Astrocyte (in vitro differentiated cells and primary cell): ENCODE measurements around the gene TRMT10A. TPM values are rescaled to one million over a fixed set of nuclear protein-coding genes. Genes with fewer than 3 reads are reported as not detected.

Experiments used
- DNase-seq: peaks from one replicate; pipeline ENCODE4 v3.0.0-alpha.2; 2010; ENCODE audit warnings: low read depth
- FAIRE-seq: peaks from 2 replicates; lab custom pipeline; 2011; peaks lifted over from hg19 to GRCh38; lab: Jason Lieb, UNC
- H2AFZ ChIP-seq: 2 replicates; pipeline ENCODE4 v1.6.0; 2012; ENCODE audit warnings: low read depth, low read length, inconsistent platforms
- H3K27ac ChIP-seq: 2 replicates; pipeline ENCODE4 v1.5.1; 2011; ENCODE audit warnings: low read depth, low read length, inconsistent platforms
- H3K27me3 ChIP-seq: 2 replicates; pipeline ENCODE4 v1.6.0; 2011; ENCODE audit warnings: low read length, inconsistent platforms; ENCODE audit not compliant: insufficient read depth
- H3K36me3 ChIP-seq: 2 replicates; pipeline ENCODE4 v1.5.1; 2011; ENCODE audit warnings: low read length, inconsistent platforms; ENCODE audit not compliant: insufficient read depth
- H3K4me1 ChIP-seq: 2 replicates; pipeline ENCODE4 v1.5.1; 2011; ENCODE audit warnings: low read length, inconsistent platforms; ENCODE audit not compliant: insufficient read depth
- H3K4me2 ChIP-seq: 2 replicates; pipeline ENCODE4 v1.6.0; 2012; ENCODE audit warnings: low read length, inconsistent platforms
- H3K4me3 ChIP-seq: 2 replicates; pipeline ENCODE4 v1.5.1; 2011; ENCODE audit warnings: low read depth, mild to moderate bottlenecking, low read length, inconsistent platforms; ENCODE audit not compliant: insufficient read depth
- H3K79me2 ChIP-seq: 2 replicates; pipeline ENCODE4 v1.6.0; 2012; ENCODE audit warnings: mild to moderate bottlenecking, low read length, inconsistent platforms; ENCODE audit not compliant: insufficient read depth
- H3K9ac ChIP-seq: 2 replicates; pipeline ENCODE4 v1.6.0; 2012; ENCODE audit warnings: mild to moderate bottlenecking, low read length, inconsistent platforms
- H3K9me3 ChIP-seq: 2 replicates; pipeline ENCODE4 v1.5.1; 2012; ENCODE audit warnings: low read depth, mild to moderate bottlenecking, low read length, inconsistent platforms; ENCODE audit not compliant: insufficient read depth
- H4K20me1 ChIP-seq: 2 replicates; pipeline ENCODE4 v1.6.0; 2012; ENCODE audit warnings: low read length, inconsistent platforms; ENCODE audit not compliant: insufficient read depth
- H3K27ac Mint-ChIP-seq: one replicate; pipeline ENCODE4 v1.8.0; 2021; ENCODE audit warnings: mild to moderate bottlenecking, mixed read lengths; ENCODE audit not compliant: unreplicated experiment
- H3K27me3 Mint-ChIP-seq: one replicate; pipeline ENCODE4 v1.8.0; 2021; ENCODE audit warnings: low read depth, mixed read lengths; ENCODE audit not compliant: unreplicated experiment
- H3K36me3 Mint-ChIP-seq: one replicate; pipeline ENCODE4 v1.8.0; 2021; ENCODE audit warnings: low read depth, mixed read lengths; ENCODE audit not compliant: unreplicated experiment
- H3K4me1 Mint-ChIP-seq: one replicate; pipeline ENCODE4 v1.8.0; 2021; ENCODE audit warnings: low read depth, mixed read lengths; ENCODE audit not compliant: unreplicated experiment
- H3K4me3 Mint-ChIP-seq: one replicate; pipeline ENCODE4 v1.8.0; 2021; ENCODE audit warnings: mild to moderate bottlenecking, moderate library complexity, mixed read lengths; ENCODE audit not compliant: unreplicated experiment
- H3K9me3 Mint-ChIP-seq: one replicate; pipeline ENCODE4 v1.8.0; 2021; ENCODE audit warnings: mild to moderate bottlenecking, mixed read lengths; ENCODE audit not compliant: unreplicated experiment
- EZH2 ChIP-seq: IDR thresholded peaks from 2 replicates; pipeline ENCODE4 v1.6.1; 2012; ENCODE audit warnings: mild to moderate bottlenecking, low read length, inconsistent platforms; ENCODE audit not compliant: insufficient read depth
- total RNA-seq: library from RNA; stranded (reverse); gene quantifications from 2 replicates; pipeline ENCODE4 v1.2.1, GENCODE V29; 2021
- TF ChIP-seq, protein P1 (sequence below): IDR thresholded peaks from 2 replicates; pipeline ENCODE4 v1.5.1; 2011; ENCODE audit warnings: low read depth, mild to moderate bottlenecking, inconsistent platforms, low read length, moderate library complexity; ENCODE audit not compliant: insufficient read depth

The TRMT10A gene
- total RNA-seq, 1 donor from 2014 or later = 11.8 TPM

DNA sequence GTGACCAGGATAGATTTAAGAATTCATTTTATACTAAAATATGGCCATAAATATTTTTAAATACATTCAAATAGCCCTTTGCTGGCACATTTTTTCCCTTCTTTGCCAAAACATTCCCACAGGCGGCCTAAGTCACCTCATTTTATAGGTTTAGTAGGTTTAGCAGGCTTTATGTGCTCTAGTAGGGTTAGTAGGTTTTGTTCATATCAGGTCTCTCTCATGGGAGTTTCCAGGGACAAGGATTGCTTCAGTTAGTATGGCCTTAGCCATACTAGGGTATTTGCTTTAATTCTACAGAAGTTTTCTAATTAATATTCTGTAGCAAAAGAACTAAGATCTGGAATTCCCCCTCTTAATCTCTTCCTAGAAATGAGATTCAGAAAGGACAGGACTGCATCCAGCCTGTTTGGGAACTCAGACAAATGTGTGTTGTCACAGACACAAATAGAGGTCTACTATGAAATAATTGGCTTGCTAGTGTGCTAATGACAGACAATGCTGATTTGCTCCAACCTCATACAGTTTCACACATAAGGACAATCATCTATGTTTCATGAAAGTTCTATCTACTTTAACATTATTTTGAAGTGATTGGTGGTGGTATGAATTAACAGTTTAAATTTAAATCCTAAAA, 10.0 kb upstream of the TRMT10A start:
- Histone ChIP-seq H3K4me3 (no peak overlapping the region), H3K36me3 (no peaks in the 10 kb centered on the region), H4K20me1 (no peaks in the 10 kb centered on the region), H3K79me2 (no peaks in the 10 kb centered on the region), H3K9me3 (no peaks in the 10 kb centered on the region), H3K4me2 (no peak overlapping the region), H3K27me3 (peaks cover 2% of the 10 kb centered on the region), H2AFZ (no peak overlapping the region), H3K9ac (no peak overlapping the region), H3K27ac (no peak overlapping the region), H3K4me1 (no peaks in the 10 kb centered on the region)
- no peak for FAIRE-seq
- H3K27me3 Mint-ChIP-seq = no peaks in the 10 kb centered on the region
- no peak for DNase-seq
- H3K4me3 Mint-ChIP-seq = no peak overlapping the region
- TF ChIP-seq EZH2 = no peak
- TF ChIP-seq, protein P1, sequence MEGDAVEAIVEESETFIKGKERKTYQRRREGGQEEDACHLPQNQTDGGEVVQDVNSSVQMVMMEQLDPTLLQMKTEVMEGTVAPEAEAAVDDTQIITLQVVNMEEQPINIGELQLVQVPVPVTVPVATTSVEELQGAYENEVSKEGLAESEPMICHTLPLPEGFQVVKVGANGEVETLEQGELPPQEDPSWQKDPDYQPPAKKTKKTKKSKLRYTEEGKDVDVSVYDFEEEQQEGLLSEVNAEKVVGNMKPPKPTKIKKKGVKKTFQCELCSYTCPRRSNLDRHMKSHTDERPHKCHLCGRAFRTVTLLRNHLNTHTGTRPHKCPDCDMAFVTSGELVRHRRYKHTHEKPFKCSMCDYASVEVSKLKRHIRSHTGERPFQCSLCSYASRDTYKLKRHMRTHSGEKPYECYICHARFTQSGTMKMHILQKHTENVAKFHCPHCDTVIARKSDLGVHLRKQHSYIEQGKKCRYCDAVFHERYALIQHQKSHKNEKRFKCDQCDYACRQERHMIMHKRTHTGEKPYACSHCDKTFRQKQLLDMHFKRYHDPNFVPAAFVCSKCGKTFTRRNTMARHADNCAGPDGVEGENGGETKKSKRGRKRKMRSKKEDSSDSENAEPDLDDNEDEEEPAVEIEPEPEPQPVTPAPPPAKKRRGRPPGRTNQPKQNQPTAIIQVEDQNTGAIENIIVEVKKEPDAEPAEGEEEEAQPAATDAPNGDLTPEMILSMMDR = no peak
- no peaks in the 10 kb centered on the region for H3K36me3 Mint-ChIP-seq
- H3K9me3 Mint-ChIP-seq = no peaks in the 10 kb centered on the region
- H3K4me1 Mint-ChIP-seq = no peaks in the 10 kb centered on the region
- no peak overlapping the region for H3K27ac Mint-ChIP-seq

DNA sequence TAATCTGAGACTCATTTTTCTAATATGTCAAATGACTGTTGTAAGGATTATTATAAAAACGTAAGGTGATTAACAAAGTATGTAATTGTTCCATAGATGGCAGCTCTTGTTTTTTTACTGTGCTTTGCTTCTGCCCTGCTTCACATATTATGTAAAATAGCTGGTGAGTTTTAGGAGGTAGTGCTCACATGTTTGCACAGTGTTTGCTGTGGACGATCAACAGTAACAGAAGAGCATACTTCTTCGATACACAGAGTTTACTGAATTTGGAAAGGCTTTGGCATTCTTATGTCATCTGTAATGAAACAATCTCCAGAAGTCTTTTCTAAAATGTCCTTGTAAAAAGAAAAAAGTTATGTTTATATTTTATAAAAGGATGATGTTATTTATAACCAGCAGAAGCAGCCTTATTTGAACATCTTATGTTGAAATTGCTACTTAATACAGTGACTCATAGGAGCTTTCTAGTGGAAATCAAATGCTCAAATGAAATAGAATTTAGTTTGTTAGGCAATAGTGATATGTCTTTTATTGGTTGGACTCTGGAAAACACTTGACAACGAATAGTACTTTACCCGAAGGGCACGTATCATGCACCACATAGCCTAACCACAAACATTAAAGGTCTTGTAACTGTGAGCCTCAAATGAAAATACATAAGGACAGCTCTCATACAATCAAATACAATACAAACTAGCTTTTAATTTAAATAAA, 8.8 kb upstream of the TRMT10A start:
- H3K4me1 Mint-ChIP-seq = no peaks in the 10 kb centered on the region
- Histone ChIP-seq H3K9ac (no peak overlapping the region), H3K27ac (no peak overlapping the region), H3K4me2 (no peak overlapping the region), H3K36me3 (no peaks in the 10 kb centered on the region), H3K4me1 (no peaks in the 10 kb centered on the region), H3K27me3 (peaks cover 2% of the 10 kb centered on the region), H2AFZ (no peak overlapping the region), H4K20me1 (no peaks in the 10 kb centered on the region), H3K9me3 (no peaks in the 10 kb centered on the region), H3K4me3 (no peak overlapping the region), H3K79me2 (no peaks in the 10 kb centered on the region)
- H3K36me3 Mint-ChIP-seq = no peaks in the 10 kb centered on the region
- TF ChIP-seq, protein P1 = no peak
- no peak for TF ChIP-seq EZH2
- no peak for FAIRE-seq
- no peaks in the 10 kb centered on the region for H3K27me3 Mint-ChIP-seq
- H3K4me3 Mint-ChIP-seq = no peak overlapping the region
- DNase-seq = no peak
- no peak overlapping the region for H3K27ac Mint-ChIP-seq
- no peaks in the 10 kb centered on the region for H3K9me3 Mint-ChIP-seq

DNA sequence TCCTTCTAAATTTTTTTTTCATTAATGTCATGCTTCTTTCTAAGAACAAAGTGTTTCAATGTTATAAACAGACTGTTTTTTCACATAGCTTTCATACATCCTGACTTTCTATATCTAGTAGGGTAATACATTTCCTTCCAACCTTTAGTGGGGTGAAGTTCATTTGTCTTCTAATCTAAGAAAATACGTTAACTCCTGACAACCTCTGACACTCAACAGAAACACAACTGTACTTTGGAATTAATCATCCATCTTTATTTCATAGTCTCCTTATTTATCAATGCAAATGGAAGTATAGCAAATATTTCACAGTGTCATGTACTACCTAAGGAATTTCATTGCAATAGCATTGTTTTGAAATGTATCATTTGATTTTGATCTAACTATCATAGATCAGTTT, 8.0 kb upstream of the TRMT10A start:
- Mint-ChIP-seq H3K9me3 (no peaks in the 10 kb centered on the region), H3K4me1 (no peaks in the 10 kb centered on the region), H3K36me3 (no peaks in the 10 kb centered on the region), H3K4me3 (no peak overlapping the region), H3K27me3 (no peaks in the 10 kb centered on the region), H3K27ac (no peak overlapping the region)
- no peak overlapping the region for H3K4me2 ChIP-seq
- no peak overlapping the region for H3K4me3 ChIP-seq
- no peaks in the 10 kb centered on the region for H4K20me1 ChIP-seq
- TF ChIP-seq, protein P1 = no peak
- TF ChIP-seq EZH2 = no peak
- H3K27ac ChIP-seq = no peak overlapping the region
- no peaks in the 10 kb centered on the region for H3K36me3 ChIP-seq
- no peak for DNase-seq
- H3K9me3 ChIP-seq = no peaks in the 10 kb centered on the region
- no peak overlapping the region for H3K9ac ChIP-seq
- FAIRE-seq = no peak
- H3K4me1 ChIP-seq = no peaks in the 10 kb centered on the region
- H3K27me3 ChIP-seq = peaks cover 2% of the 10 kb centered on the region
- H3K79me2 ChIP-seq = no peaks in the 10 kb centered on the region
- H2AFZ ChIP-seq = no peak overlapping the region
